ENCODE results near the gene CCL4.
"Not testable (repeated sequence)": the region's sequence is repeated elsewhere in the genome, so short reads cannot be mapped to it uniquely, and the experiment has no call there.

Gene CCL4

GRCh38 chr17:36088670-36089338, 14.8 kb upstream of the CCL4 start:
- no peak for DNase-seq

GRCh38 chr17:36089339-36089865, 14.2 kb upstream of the CCL4 start:
- no peak for DNase-seq

- DNase-seq, result no peak
Observed at GRCh38 chr17:36089888-36090836, 13.5 kb upstream of the CCL4 start, which contains the start of gene CCL3. Gene CCL3, minus strand, starts transcription at chr17:36090143. Its CDS starts 85 bp downstream, at chr17:36090058.

- DNase-seq, result no peak
Observed at GRCh38 chr17:36092230-36092629, 11.4 kb upstream of the CCL4 start.

- DNase-seq, result not testable (repeated sequence)
Observed at GRCh38 chr17:36092715-36093114, 10.9 kb upstream of the CCL4 start.

GRCh38 chr17:36094232-36094631, 9.4 kb upstream of the CCL4 start:
- no peak for DNase-seq

- no peak for DNase-seq
Observed at GRCh38 chr17:36094746-36095145, 8.9 kb upstream of the CCL4 start.

GRCh38 chr17:36095992-36096391, 7.6 kb upstream of the CCL4 start:
- no peak for DNase-seq

- DNase-seq, result not testable (repeated sequence)
Observed at GRCh38 chr17:36099004-36099403, 4.6 kb upstream of the CCL4 start.

- DNase-seq, result not testable (repeated sequence)
Observed at GRCh38 chr17:36104246-36104645, 619 bp downstream of the CCL4 start.

GRCh38 chr17:36104701-36105181, 1.1 kb downstream of the CCL4 start:
- DNase-seq, result no peak

- DNase-seq, result no peak
Observed at GRCh38 chr17:36105781-36106492, 2.3 kb downstream of the CCL4 start.

GRCh38 chr17:36106493-36106835, 2.8 kb downstream of the CCL4 start:
- no peak for DNase-seq

- no peak for DNase-seq
Observed at GRCh38 chr17:36107660-36108059, 4.0 kb downstream of the CCL4 start.

GRCh38 chr17:36108265-36108664, 4.6 kb downstream of the CCL4 start:
- DNase-seq, result not testable (repeated sequence)

GRCh38 chr17:36111068-36111490, 7.5 kb downstream of the CCL4 start:
- no peak for DNase-seq

- no peak for DNase-seq
Observed at GRCh38 chr17:36112572-36112971, 8.9 kb downstream of the CCL4 start.

GRCh38 chr17:36113131-36113530, 9.5 kb downstream of the CCL4 start:
- not testable (repeated sequence) for DNase-seq

GRCh38 chr17:36114971-36115648, 11.5 kb downstream of the CCL4 start:
- DNase-seq, result not testable (repeated sequence)

GRCh38 chr17:36115649-36115977, 12.0 kb downstream of the CCL4 start:
- not testable (repeated sequence) for DNase-seq

- no peak for DNase-seq
Observed at GRCh38 chr17:36117505-36118382, 14.1 kb downstream of the CCL4 start.
